ENCODE measurements around the gene LARGE1.

- no peak for TF ChIP-seq EZH2 (IDR thresholded peaks at IDR 0.05; ENCODE audit: insufficient read depth, poor library complexity, severe bottlenecking)
- TF ChIP-seq EZH2phosphoT487 (IDR thresholded peaks at IDR 0.05; ENCODE audit: insufficient read depth, low read depth), result no peak
Measured at GRCh38 chr22:33756508-33756949, 163.7 kb downstream of the LARGE1 start.

All from GM23248 (cell line).